Measurements from ENCODE around the gene KCNK3. TPM values are rescaled to one million over a fixed set of nuclear protein-coding genes. Genes with fewer than 3 reads are reported as not detected.
"Not testable (repeated sequence)": the region's sequence is repeated elsewhere in the genome, so short reads cannot be mapped to it uniquely, and the experiment has no call there.

KCNK3 gene
- total RNA-seq, 4 donors from 2014 or later, result 2.1 to 13.0 (median 7.9) TPM

- Histone ChIP-seq H3K9me3 (no peaks in the 10 kb centered on the region), H3K36me3 (no peaks in the 10 kb centered on the region), H3K27me3 (no peaks in the 10 kb centered on the region), H3K4me3 (no peak overlapping the region), H3K27ac (replicated peaks in 1 of 4) (no peak overlapping the region), H3K4me1 (peaks cover 0 to 6% (median 3%) of the 10 kb centered on the region in 4 donors)
- intact Hi-C loops (cut with DNase I), result loop anchor here (1.0 kb wide), 1 partner anchor 140 kb away; no protein-coding TSS in a partner anchor
- no peak for DNase-seq (ENCODE audit: extremely low spot score)
- TF ChIP-seq POLR2A (IDR thresholded peaks at IDR 0.05; ENCODE audit: low read depth) (no peak), CTCF (IDR thresholded peaks at IDR 0.05) (peak; percentile 92 to 95 (median 94)), POLR2AphosphoS5 (IDR thresholded peaks at IDR 0.05) (peak in 1 of 2 donors; percentile 18), EP300 (IDR thresholded peaks at IDR 0.05) (no peak)
- WGBS, result 30% methylated on average over 9 of the region's 9 CpGs
These were observed 53.2 kb downstream of the KCNK3 start for GRCh38 chr2:26745609-26746327.

- intact Hi-C loops (cut with DNase I), result no loop called here
- no peaks in the 10 kb centered on the region for H3K27me3 ChIP-seq
- peaks cover 0 to 6% (median 2%) of the 10 kb centered on the region in 4 donors for H3K4me1 ChIP-seq
- no peak for DNase-seq (ENCODE audit: extremely low spot score)
- H3K27ac ChIP-seq (replicated peaks in 1 of 4), result no peak overlapping the region
- TF ChIP-seq EP300 (IDR thresholded peaks at IDR 0.05) (no peak), POLR2AphosphoS5 (IDR thresholded peaks at IDR 0.05) (no peak), POLR2A (IDR thresholded peaks at IDR 0.05; ENCODE audit: low read depth) (no peak), CTCF (IDR thresholded peaks at IDR 0.05) (no peak)
- H3K9me3 ChIP-seq, result no peaks in the 10 kb centered on the region
- 75% methylated on average over 3 of the region's 3 CpGs for WGBS
- H3K36me3 ChIP-seq, result no peaks in the 10 kb centered on the region
- no peak overlapping the region for H3K4me3 ChIP-seq
These were observed 54.4 kb downstream of the KCNK3 start for GRCh38 chr2:26746934-26747333.

- DNase-seq (ENCODE audit: extremely low spot score); H3K4me3 ChIP-seq; H3K9me3 ChIP-seq; H3K27me3 ChIP-seq; H3K4me1 ChIP-seq; H3K36me3 ChIP-seq; H3K27ac ChIP-seq (replicated peaks in 1 of 4); intact Hi-C loops (cut with DNase I): not testable (repeated sequence)
- WGBS, result 58% methylated on average over 8 of the region's 8 CpGs
These were observed 57.4 kb downstream of the KCNK3 start for GRCh38 chr2:26749787-26750420.

- H3K4me1 ChIP-seq; H3K36me3 ChIP-seq; DNase-seq (ENCODE audit: extremely low spot score); H3K9me3 ChIP-seq; intact Hi-C loops (cut with DNase I); H3K27me3 ChIP-seq; H3K27ac ChIP-seq (replicated peaks in 1 of 4); H3K4me3 ChIP-seq: not testable (repeated sequence)
- WGBS, result 90% methylated on average over 11 of the region's 11 CpGs
These were observed 57.9 kb downstream of the KCNK3 start for GRCh38 chr2:26750467-26750866.

- TF ChIP-seq POLR2AphosphoS5 (IDR thresholded peaks at IDR 0.05), result no peak
- no peak for TF ChIP-seq EP300 (IDR thresholded peaks at IDR 0.05)
- TF ChIP-seq CTCF (IDR thresholded peaks at IDR 0.05), result no peak
- TF ChIP-seq POLR2A (IDR thresholded peaks at IDR 0.05; ENCODE audit: low read depth), result no peak
- 76% methylated on average over 3 of the region's 3 CpGs for WGBS
- Histone ChIP-seq H3K4me3 (no peak overlapping the region), H3K4me1 (peaks cover 0 to 5% (median 3%) of the 10 kb centered on the region in 4 donors), H3K9me3 (no peaks in the 10 kb centered on the region), H3K27me3 (no peaks in the 10 kb centered on the region), H3K36me3 (no peaks in the 10 kb centered on the region), H3K27ac (replicated peaks in 1 of 4) (no peak overlapping the region)
- intact Hi-C loops (cut with DNase I), result no loop called here
- DNase-seq (ENCODE audit: extremely low spot score), result no peak
These were observed 60.1 kb downstream of the KCNK3 start for GRCh38 chr2:26752656-26753055.
